ENCODE measurements around the gene URGCP.

DNA sequence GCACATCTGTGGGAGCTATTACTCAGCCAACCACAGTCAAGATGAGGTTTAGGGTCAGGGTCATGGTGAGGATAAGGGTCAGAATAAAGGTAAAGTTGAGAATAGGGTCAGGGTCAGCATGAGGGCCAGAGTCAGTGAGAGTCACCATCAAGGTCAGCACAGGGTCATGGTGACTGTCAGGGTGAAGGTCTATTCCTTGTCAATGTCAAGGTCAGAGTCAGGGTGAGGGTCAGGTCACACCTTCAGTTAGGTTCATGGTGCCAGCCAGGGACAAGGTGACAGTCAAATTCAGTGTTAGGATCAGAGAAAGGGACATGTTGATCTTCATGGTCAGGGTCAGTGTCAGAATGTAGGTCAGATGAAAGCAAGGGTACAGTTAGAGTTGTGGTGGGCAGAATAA is 51.2 kb downstream of the URGCP start:
- TF ChIP-seq, protein P1, sequence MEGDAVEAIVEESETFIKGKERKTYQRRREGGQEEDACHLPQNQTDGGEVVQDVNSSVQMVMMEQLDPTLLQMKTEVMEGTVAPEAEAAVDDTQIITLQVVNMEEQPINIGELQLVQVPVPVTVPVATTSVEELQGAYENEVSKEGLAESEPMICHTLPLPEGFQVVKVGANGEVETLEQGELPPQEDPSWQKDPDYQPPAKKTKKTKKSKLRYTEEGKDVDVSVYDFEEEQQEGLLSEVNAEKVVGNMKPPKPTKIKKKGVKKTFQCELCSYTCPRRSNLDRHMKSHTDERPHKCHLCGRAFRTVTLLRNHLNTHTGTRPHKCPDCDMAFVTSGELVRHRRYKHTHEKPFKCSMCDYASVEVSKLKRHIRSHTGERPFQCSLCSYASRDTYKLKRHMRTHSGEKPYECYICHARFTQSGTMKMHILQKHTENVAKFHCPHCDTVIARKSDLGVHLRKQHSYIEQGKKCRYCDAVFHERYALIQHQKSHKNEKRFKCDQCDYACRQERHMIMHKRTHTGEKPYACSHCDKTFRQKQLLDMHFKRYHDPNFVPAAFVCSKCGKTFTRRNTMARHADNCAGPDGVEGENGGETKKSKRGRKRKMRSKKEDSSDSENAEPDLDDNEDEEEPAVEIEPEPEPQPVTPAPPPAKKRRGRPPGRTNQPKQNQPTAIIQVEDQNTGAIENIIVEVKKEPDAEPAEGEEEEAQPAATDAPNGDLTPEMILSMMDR (conservative IDR thresholded peaks at IDR 0.05 in 1 of 2, IDR thresholded peaks at IDR 0.05 in 1 of 2; ENCODE audit: low read depth in 1 of 2, low read length in 2 of 2): no peak
- no peak for TF ChIP-seq EZH2 (IDR thresholded peaks at IDR 0.05; ENCODE audit: low read length, missing control alignments)
